GM18951 (cell line): Measurements from ENCODE around the gene GSAP.
"Not testable (repeated sequence)": the region's sequence is repeated elsewhere in the genome, so short reads cannot be mapped to it uniquely, and the experiment has no call there.

Source experiments
- POLR2A ChIP-seq: IDR thresholded peaks from 4 replicates; pipeline ENCODE4 v1.6.1; 2011; ENCODE audit warnings: mild to moderate bottlenecking; ENCODE audit not compliant: insufficient read length, insufficient read depth; ENCODE audit errors: extremely low read depth
- in situ Hi-C: fragments of 300-500 bp; cut with MboI; formaldehyde crosslinking; loops from one replicate; pipeline ENCODE4 v1.12.0; 2022; ENCODE audit warnings: low sequenced_read_pairs, mixed read lengths, inconsistent platforms; ENCODE audit not compliant: unreplicated experiment

GSAP gene

DNA sequence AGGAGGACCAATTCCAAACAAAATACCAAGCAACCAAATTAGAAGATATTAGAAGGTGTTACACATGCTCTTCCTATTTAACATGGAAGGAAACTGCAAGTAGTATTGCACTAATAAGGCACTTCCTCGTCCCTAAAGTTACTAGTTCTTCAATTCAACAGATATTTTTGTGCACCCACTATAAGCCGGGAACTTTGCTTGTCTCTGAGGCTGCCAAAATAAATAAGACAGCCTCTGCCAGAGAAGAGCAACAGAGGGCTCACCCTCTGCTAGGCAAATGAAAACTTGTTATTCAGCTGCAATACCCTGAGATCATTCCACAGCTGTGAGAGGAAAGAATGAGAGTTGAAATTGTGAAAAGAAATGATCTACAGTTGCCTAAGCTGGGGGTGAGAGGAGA lies 37.4 kb upstream of the GSAP start:
- TF ChIP-seq POLR2A = no peak
- in situ Hi-C loops = no loop called here

GRCh38 chr7:77451950-77452349 lies 35.8 kb upstream of the GSAP start:
- in situ Hi-C loops = not testable (repeated sequence)

- in situ Hi-C loops = no loop called here
- TF ChIP-seq POLR2A = no peak
These were observed 34.5 kb upstream of the GSAP start for GRCh38 chr7:77450613-77451012.

DNA sequence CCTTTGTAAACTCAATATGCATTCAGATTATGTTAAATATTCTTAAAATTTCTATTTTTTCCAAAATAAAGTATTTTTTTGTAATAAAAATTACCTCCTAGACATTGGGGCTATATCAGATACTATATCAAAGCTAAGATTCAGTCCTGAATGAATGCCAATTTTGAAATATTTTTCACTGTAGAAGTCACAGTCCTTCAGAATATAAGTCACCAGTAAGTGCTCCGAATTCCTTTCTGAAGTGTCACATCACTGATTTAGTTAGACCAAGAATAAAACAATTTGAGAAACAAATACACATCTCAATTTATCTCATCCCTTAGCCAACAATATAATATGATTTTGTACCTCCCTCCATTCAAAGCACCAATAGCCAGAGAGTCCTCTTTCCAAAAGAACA lies 33.9 kb upstream of the GSAP start:
- TF ChIP-seq POLR2A = no peak
- in situ Hi-C loops = no loop called here

DNA sequence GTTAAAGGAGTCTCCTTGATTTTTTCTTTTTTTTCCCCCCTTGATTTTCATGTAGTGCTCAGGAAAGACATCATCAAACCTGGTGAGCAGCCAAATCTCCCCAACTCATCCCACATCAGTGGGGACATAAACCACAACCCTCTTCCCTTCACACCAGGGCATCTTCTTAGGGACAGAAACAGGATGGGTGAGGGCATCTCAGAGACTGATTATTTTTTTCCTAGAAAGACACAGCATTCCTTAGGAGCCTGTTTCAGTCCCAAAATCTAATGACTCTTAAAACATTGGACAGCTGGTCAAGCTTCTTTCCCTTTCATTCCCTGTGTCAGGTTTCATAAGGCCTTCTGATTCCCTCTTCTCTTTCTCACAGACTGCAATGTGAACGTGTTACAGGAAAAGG lies 31.5 kb upstream of the GSAP start:
- in situ Hi-C loops = no loop called here
- no peak for TF ChIP-seq POLR2A

DNA sequence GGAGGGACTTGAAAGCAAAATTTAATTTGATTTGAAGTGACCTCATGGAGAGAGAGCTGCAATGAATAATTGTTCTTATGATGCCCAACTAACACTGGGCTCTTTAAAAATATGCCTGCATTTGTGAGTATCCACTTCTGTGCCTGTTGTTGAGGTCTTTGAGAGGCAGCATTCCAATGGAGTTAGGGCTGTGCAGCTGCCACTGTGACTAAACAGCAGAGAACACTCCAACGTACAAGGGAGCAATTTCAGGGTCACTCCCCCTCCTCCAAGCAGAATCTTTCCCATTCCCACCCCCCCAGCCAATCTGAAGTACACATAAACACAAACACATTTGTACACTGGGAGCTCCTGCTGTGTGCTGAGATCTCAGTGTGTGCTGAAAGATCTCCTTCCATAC lies 28.0 kb upstream of the GSAP start:
- in situ Hi-C loops = no loop called here
- TF ChIP-seq POLR2A = no peak

DNA sequence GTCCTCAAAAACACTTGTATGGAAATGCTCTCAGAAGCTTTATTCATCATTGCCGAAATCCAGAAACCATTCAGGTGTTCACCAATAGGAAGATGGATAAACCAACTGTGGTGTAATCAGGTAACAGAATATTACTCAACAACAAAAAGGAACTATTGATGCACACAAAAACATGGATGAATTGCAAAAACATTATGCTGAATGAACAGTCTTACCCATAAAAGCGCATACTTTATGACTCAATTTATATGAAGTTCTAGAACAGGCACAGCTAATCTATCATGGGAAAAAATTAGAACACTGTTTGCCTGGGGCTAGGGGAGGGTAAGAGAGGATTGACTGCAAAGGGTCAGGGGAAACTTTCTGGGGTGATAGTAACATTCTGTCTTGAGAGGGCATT lies 26.9 kb upstream of the GSAP start:
- no peak for TF ChIP-seq POLR2A
- in situ Hi-C loops = no loop called here

DNA sequence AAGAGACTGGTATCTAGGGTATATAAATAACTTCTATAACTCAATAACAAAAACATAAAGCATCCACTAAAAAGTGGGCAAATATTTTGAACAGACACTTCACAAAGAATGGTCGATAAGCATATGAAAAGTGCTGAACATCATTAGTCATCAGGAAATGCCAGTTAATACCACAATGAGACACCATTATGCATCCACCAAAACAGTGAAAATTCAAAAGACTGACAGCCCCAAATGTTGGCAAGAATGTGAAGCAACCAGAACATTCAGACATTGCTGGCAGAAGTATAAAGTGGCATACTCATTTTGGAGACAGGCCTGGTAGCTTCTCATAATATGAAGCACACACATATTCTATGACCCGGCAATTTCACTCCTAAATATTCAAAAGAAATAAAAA lies 26.5 kb upstream of the GSAP start:
- TF ChIP-seq POLR2A = no peak
- in situ Hi-C loops = no loop called here

DNA sequence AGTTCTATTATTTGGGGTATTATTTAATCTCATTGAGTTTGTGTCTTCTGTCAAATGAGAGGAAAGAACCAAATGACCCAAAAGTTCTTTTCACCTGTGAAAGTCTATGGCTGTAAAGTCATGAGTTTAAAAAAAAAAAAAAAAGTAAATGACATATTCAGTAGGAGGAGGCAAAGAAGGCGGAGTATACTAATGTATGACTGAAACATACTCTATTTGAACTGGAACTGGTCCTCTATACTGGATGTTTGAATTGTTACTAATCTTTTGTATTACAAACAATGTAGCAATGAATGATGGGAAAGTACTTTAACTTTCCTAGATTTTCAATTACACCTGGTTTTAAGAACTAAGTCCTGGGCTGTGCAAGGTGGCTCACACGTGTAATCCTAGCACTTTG lies 24.9 kb upstream of the GSAP start:
- no peak for TF ChIP-seq POLR2A
- in situ Hi-C loops = no loop called here

DNA sequence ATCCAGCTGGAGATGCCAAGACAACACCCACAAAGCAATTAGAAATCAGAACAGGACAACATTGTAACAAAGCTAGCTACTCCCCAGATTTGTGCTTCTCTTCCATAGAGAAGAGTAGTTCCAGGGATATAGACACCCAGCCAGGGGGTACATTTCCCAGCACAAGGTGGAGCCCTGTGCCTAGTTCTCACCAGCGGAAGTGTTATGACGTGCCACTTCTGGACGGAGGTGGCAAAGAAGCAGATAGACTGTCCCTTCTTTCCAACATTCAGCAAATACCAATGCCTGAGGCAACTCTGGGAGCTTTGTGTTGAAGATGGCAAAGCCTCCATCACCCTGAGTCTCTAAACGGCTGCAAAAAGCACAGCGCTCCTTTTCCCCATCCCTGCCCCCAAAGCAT lies 23.4 kb upstream of the GSAP start:
- TF ChIP-seq POLR2A = no peak
- in situ Hi-C loops = no loop called here

DNA sequence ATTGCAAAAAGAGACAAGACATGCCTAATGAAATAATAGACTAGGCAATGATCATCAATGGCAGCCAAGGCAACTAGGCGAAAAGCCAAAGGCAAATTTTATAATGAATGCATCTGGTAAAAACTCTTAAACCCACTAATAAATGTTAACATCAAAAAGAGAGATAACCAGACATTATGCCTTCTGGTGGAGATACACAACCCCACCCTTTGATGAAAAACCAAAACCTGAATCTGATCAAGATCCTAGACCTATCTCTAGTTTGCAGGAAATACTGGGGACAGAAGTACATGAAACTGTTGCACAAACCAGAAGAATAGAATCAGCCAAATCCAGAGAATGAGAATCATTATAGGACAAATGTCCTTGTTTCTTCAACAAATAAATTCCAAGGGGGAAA lies 22.0 kb upstream of the GSAP start:
- in situ Hi-C loops = no loop called here
- TF ChIP-seq POLR2A = no peak

- in situ Hi-C loops = no loop called here
These were observed 18.6 kb upstream of the GSAP start for GRCh38 chr7:77434570-77435275.

DNA sequence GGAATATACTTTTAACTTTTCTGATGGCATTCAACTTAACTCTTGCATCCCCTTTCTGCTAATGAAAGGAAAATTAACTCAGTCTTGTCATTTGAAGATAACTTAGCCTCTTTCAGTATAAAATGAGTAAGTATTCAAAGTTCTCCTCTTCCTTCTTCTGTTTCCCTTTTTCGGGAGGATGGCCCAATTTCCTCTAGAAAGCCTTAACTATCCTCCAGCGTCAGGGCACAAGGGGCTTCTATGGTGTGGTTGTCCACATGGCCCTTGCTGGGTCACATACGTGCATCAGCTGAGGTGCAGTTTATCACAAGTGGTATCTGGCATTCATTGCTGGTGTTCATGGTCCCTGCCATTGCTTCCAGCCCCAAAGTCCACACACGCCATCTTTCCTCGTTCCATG lies 17.8 kb upstream of the GSAP start:
- no peak for TF ChIP-seq POLR2A
- in situ Hi-C loops = no loop called here

More at GRCh38 chr7:77434570-77435275, 18.6 kb upstream of the GSAP start:
- TF ChIP-seq POLR2A = no peak

GRCh38 chr7:77430927-77431326 lies 14.8 kb upstream of the GSAP start:
- in situ Hi-C loops = no loop called here
- no peak for TF ChIP-seq POLR2A

- in situ Hi-C loops = no loop called here
- no peak for TF ChIP-seq POLR2A
These were observed 12.7 kb upstream of the GSAP start for GRCh38 chr7:77428777-77429231.
